Measurements from ENCODE around the gene ACSF3.
"Not testable (repeated sequence)": the region's sequence is repeated elsewhere in the genome, so short reads cannot be mapped to it uniquely, and the experiment has no call there.

ACSF3 gene

GRCh38 chr16:89150090-89150835 lies 56.6 kb downstream of the ACSF3 start:
- DNase-seq: no peak

DNA sequence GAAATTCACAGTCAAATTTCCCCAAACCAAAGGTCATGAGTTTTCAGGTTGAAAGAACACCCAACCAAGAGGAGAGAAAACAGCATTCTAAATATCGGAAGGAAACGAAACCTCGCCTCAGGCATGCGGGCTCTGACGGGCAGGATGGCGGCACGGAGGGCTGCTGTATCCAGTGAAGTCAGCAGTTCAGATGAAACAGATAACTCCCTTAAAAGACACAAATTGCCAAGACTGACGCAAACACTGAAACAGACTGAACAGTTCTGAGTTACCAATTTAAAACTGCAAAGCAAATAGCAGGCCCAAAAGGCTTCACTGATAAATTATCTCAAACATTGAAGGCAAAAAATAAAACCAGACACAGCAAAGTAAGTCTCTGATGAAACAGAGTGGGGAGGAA lies 57.3 kb downstream of the ACSF3 start:
- no peak for DNase-seq

GRCh38 chr16:89152831-89153700 lies 59.4 kb downstream of the ACSF3 start:
- no peak for DNase-seq

DNA sequence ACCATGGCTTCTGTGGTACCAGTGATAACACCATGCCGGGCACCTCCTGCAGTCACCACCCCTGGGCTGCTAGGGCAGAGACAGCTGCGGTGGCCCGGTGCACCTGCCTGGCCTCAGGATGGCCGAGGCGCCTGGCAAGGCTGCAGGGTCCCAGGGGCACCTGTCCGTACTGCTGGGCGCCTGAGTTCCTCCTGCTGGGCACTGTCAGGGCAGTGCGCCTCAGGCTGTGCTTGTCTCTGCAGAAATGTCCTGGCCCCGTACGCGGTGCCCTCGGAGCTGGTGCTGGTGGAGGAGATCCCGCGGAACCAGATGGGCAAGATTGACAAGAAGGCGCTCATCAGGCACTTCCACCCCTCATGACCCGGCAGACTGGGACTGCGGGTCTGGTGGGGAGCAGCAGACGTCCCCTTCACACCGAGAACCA lies 60.2 kb downstream of the ACSF3 start:
- DNase-seq: no peak

DNA sequence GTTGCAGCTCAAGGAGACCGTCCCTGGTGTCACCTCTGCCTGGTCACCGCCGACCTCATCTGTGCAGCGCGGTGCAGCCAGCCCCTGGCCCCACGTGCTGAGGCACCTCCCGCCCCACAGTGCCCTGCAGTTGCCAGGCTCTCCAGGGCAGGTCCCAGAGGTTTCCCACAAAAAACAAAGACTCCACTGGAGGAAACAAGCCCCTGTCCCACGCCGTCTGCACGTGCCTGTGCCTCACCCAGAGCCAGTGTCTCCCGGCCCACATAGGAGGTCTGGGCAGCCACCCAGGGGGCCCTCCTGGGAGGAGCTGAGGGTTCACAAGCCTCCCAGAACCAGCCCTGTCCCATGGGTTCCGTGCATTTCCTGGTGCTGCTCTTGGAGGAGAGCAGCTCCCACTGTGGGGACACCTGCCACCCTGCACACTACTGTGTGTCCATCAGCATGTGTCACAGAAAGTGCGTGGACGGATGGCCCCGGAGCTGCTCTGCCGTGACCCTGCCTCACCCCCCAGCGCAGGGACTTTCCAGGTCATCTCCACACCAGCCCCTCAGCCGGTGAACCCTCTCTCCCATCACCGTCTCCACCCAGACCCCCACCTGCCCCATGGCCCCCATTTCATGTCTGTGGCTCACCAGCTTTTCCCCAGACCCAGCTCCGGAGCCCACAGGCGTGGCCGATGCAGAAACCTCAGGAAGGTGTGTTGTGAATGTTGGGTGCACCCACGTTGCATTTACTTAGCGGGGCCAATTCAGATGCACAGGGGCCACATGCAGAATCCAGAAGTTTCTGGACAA lies 60.9 kb downstream of the ACSF3 start:
- no peak for DNase-seq

GRCh38 chr16:89155184-89155679 lies 61.6 kb downstream of the ACSF3 start:
- DNase-seq: no peak

- no peak for DNase-seq
These were observed 62.4 kb downstream of the ACSF3 start for GRCh38 chr16:89155851-89156739.

- no peak for DNase-seq
These were observed 63.3 kb downstream of the ACSF3 start for GRCh38 chr16:89156740-89157645.

- DNase-seq: no peak
These were observed 64.1 kb downstream of the ACSF3 start for GRCh38 chr16:89157778-89158177.

GRCh38 chr16:89159066-89159849 lies 65.6 kb downstream of the ACSF3 start:
- no peak for DNase-seq

GRCh38 chr16:89159850-89160354 lies 66.2 kb downstream of the ACSF3 start:
- no peak for DNase-seq

GRCh38 chr16:89160977-89161701 lies 67.5 kb downstream of the ACSF3 start:
- no peak for DNase-seq

DNA sequence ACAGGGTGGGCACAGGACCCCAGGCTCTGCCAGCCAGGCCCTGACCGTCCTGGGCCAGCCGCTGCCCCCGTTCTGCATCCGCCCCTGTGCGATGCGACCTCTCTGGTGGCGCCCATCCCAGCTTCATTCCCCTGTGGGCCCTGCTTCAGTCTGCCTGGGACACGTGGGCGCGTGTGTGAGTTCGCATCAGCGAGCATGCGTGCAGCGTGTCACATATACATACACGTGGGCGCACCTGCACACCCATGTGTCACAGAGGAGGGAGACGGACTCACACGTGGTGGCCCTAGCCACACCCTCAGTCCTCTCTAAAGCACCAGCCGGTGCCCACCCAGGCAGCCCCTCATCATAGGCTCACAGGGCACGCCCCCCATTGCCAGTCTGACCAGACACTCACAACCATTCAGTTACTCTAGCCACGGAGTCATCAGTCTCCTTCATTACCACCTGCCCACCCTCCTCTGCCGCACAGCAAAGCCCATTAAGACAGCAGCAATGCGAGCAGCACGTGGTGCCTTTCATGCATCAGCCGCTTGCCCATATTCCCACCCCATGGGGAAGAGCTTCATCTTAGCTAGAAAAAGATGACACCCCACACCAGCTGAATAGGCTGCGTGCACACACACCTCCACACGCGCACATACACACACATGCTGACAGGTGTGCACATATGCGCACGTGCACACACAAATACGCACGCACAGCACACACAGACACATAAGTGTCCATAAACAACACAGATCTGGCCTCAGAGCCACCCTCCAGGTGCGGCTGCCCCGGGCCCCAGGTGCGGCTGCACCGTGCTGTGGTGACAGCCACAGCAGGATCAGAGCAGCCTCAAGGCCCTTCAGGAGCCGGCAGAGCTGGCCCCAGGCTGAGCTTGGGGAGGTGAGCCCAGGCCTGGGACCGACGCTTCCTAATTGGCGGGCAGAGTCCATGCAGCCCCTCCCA lies 68.4 kb downstream of the ACSF3 start:
- DNase-seq: no peak

- no peak for DNase-seq
These were observed 69.6 kb downstream of the ACSF3 start for GRCh38 chr16:89163297-89163696.

- DNase-seq: no peak
These were observed 70.8 kb downstream of the ACSF3 start for GRCh38 chr16:89164436-89164835.

- no peak for DNase-seq
These were observed 71.4 kb downstream of the ACSF3 start for GRCh38 chr16:89164847-89165680.

- DNase-seq: not testable (repeated sequence)
These were observed 72.0 kb downstream of the ACSF3 start for GRCh38 chr16:89165681-89165979.
